Hepatocyte (in vitro differentiated cells): ENCODE data around the gene GPR21.

Experiments used
- EZH2 ChIP-seq: fragments of 200-600 bp; sonication (generic); IDR thresholded peaks from 2 replicates; pipeline ENCODE4 v1.6.1; 2016; ENCODE audit warnings: antibody characterized with exemption, mild to moderate bottlenecking, borderline replicate concordance
- EZH2phosphoT487 ChIP-seq: fragments of 200-600 bp; sonication (generic); IDR thresholded peaks from one replicate; pipeline ENCODE4 v1.6.1; 2018; ENCODE audit warnings: antibody characterized with exemption, mild to moderate bottlenecking, low read depth, moderate library complexity; ENCODE audit not compliant: unreplicated experiment, severe bottlenecking
- TF ChIP-seq, protein P1 (sequence below): fragments of 200-600 bp; sonication (generic); IDR thresholded peaks from 2 replicates; pipeline ENCODE4 v1.5.1; 2016; ENCODE audit warnings: antibody characterized with exemption, mild to moderate bottlenecking; ENCODE audit not compliant: poor library complexity

DNA sequence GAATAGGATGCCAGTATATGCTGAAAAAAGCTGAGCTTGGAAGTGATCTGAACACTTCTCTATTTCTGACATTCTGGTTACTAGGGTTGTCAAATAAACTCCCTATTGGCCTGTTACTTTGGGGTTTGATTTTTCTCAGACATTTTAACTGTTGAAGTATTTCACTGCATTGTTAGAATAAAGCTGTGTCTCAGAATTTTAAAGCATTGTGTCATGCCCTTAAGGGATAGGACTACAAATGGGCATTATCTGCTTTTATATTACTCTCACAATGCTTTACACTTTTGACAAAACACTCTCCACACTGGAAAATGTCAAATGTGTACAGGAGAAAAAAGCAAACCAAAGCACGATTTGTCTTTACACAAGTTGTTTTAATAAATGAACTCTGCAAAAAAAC, 16.8 kb upstream of the GPR21 start:
- TF ChIP-seq, protein P1, sequence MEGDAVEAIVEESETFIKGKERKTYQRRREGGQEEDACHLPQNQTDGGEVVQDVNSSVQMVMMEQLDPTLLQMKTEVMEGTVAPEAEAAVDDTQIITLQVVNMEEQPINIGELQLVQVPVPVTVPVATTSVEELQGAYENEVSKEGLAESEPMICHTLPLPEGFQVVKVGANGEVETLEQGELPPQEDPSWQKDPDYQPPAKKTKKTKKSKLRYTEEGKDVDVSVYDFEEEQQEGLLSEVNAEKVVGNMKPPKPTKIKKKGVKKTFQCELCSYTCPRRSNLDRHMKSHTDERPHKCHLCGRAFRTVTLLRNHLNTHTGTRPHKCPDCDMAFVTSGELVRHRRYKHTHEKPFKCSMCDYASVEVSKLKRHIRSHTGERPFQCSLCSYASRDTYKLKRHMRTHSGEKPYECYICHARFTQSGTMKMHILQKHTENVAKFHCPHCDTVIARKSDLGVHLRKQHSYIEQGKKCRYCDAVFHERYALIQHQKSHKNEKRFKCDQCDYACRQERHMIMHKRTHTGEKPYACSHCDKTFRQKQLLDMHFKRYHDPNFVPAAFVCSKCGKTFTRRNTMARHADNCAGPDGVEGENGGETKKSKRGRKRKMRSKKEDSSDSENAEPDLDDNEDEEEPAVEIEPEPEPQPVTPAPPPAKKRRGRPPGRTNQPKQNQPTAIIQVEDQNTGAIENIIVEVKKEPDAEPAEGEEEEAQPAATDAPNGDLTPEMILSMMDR = no peak
- TF ChIP-seq EZH2phosphoT487 = no peak
- TF ChIP-seq EZH2 = no peak
